T follicular helper cell (primary cell): ENCODE results near the gene NDUFA12.

Experiments used
- DNase-seq: peaks from one replicate; pipeline ENCODE4 v3.0.0-alpha.2; 2020; ENCODE audit warnings: low read depth

NDUFA12 gene

DNA sequence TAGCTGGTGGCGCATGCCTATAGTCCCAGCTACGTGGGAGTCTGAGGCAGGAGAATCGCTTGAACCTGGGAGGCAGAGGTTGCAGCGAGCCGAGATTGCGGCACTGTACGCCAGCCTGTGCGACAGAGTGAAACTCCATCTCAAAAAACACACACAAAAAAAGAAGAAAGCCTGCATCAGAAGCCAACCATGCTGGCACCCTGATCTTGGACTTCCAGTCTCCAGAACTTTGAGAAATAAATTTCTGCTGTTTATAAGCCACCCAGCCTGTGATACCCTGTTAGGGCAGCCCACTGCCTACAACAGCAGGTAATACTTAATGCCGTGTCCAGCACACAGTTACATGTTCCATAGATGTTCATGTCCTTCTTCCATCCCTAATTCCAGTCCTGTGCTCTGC is 62.7 kb downstream of the NDUFA12 start:
- DNase-seq, result no peak

DNA sequence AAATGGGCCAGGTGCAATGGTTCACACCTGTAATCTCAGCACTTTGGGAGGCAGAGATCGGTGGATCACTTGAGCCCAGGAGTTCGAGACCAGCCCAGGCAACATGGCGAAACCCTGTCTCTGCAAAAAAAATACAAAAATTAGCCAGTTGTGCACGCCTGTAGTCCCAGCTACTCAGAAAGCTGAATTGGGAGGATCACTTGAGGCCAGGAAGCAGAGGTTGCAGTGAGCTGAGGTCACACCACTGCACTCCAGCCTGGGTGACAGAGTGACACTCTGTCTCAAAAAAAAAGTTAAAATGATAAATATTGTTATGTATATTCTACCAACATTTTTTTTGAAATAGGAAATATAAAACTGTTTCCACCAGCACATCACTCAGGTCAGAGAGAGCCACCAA is 64.9 kb downstream of the NDUFA12 start:
- no peak for DNase-seq

DNA sequence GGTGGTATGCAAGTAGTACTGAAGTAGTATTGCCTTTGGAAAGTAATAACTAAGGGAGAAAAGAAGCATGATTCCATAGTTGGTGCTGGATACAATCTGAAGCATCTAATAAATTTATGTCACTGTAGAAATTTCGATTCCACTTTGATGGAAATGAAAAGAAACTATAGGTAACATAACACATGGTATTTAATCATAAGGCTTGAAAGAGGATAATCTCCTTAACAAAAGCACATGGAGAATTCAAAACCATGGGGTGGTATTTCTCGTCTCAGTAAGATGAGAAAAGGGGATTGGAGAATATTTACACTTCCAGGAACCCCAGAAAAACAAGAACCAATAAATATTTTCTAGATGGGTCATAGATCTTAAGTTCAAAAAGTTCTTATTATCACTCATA is 72.7 kb downstream of the NDUFA12 start:
- DNase-seq, result no peak

DNA sequence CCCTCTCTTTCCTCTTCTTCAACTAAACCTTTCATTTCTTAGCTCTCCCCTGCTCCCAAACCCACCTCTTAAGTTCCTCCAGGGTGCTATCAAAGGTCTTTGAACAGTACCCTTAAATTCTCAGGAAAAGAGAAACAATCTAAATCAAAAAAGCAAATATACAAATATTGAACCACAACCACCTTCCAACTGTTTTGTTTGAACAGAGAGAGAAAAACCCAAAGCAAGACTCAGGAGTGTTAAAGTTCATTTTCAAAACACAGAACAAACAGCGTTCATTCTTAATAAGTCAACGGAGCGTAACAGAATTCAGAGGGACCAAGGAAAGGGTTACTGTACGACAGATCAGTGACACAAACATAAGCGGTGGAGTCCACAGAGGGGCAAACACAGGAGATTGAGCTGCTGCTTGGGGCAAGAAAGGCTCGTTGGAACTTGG is 73.3 kb downstream of the NDUFA12 start:
- no peak for DNase-seq

DNA sequence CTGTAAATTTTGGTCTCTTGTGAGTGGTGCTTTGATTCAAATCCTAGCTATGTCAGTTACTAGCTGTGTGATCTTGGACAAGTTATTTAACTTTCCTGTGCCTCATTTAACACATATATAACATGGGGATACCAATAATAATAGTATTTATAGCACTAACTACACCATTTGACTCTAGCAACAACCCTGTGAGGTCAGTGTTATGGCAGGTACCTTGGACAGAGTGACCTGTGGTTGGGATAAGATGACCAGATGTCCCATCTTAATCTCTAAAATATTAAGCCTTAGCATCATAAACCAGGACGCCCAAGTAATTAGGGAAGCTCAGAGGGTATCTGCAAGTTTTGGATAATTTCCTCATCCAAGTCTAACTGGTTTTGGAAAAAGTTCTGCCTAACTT is 73.7 kb downstream of the NDUFA12 start:
- DNase-seq, result no peak

DNA sequence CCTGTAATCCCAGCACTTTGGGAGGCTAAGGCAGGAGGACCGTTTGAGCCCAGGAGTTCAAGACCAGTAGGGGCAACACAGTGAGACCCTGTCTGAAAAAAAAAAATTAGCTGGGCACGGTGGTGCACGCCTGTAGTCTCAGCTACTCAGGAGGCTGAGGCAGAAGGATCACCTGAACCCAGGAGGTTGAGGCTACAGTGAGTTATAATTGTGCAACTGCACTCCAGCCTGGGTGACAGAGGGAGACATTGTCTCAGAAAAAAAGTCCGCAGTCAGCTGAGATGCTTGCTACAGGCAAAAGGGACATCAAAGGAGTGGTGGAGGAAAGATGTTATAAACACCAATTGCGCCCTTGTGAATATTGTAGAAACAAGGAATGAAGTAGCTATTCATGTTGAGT is 77.8 kb downstream of the NDUFA12 start:
- DNase-seq, result no peak

DNA sequence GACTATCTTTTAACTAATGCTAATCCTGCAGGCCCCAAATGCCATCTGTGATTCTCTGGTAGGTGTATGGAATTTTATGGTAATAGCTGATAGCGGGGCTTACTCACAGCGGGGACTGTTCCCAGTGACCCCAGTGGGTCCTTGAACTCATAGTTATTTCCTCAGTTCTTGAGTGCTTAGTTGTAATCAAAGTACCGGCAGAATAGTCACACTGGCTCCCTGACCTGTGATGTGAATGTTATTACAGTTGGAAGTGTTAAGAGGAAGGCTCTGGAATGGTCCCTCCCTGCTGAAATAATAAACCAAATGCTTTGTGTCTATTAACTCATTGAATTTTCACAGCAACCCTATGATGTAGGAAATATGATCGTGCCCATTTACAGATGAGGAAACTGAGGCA is 78.3 kb downstream of the NDUFA12 start:
- DNase-seq, result no peak

DNA sequence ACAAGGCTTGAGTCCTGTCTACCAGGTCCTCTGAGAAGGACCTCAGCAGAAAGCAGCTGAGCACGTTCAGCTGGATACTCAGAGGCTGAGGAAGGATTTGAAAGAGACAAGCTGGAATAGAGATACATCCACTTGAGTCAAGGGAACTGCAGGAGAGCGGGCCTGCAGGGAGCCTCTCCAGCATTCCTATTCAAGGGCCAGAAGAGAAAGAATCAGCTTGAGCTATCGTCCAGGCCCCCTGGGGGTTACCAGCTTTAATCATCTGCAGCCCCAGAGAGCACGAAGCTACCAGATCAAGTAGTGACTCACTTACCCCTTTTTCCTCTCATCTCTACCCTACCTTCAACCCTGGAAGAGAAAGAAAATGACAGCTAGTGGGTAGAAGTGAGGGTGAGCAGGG is 80.9 kb downstream of the NDUFA12 start:
- no peak for DNase-seq
